ENCODE measurements around the gene PXDC1. TPM values are rescaled to one million over a fixed set of nuclear protein-coding genes. Genes with fewer than 3 reads are reported as not detected.

The PXDC1 gene
- total and polyA plus RNA-seq, 2 experiments from 2014 or later, result 1.2 to 1.8 TPM

DNA sequence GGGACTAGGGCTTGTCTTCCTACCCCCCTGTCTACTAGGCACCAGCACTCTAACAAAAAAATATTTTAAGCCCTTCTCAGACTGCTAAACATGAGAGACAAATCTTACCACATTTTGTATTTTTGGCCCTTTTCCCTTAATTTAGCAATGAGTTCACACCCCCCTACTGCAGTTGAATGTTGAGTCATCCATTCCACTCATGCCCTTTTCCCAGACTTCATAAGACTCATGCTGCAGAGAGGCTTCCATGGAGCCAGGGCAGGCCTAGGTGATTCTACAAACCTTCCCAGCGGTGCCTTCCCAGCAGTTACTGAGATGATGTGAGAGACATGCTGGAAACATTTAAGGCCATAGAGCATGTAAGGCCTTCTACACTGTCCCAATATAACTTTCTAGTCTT lies 53.9 kb downstream of the PXDC1 start (continued):
- TF ChIP-seq, protein P1, sequence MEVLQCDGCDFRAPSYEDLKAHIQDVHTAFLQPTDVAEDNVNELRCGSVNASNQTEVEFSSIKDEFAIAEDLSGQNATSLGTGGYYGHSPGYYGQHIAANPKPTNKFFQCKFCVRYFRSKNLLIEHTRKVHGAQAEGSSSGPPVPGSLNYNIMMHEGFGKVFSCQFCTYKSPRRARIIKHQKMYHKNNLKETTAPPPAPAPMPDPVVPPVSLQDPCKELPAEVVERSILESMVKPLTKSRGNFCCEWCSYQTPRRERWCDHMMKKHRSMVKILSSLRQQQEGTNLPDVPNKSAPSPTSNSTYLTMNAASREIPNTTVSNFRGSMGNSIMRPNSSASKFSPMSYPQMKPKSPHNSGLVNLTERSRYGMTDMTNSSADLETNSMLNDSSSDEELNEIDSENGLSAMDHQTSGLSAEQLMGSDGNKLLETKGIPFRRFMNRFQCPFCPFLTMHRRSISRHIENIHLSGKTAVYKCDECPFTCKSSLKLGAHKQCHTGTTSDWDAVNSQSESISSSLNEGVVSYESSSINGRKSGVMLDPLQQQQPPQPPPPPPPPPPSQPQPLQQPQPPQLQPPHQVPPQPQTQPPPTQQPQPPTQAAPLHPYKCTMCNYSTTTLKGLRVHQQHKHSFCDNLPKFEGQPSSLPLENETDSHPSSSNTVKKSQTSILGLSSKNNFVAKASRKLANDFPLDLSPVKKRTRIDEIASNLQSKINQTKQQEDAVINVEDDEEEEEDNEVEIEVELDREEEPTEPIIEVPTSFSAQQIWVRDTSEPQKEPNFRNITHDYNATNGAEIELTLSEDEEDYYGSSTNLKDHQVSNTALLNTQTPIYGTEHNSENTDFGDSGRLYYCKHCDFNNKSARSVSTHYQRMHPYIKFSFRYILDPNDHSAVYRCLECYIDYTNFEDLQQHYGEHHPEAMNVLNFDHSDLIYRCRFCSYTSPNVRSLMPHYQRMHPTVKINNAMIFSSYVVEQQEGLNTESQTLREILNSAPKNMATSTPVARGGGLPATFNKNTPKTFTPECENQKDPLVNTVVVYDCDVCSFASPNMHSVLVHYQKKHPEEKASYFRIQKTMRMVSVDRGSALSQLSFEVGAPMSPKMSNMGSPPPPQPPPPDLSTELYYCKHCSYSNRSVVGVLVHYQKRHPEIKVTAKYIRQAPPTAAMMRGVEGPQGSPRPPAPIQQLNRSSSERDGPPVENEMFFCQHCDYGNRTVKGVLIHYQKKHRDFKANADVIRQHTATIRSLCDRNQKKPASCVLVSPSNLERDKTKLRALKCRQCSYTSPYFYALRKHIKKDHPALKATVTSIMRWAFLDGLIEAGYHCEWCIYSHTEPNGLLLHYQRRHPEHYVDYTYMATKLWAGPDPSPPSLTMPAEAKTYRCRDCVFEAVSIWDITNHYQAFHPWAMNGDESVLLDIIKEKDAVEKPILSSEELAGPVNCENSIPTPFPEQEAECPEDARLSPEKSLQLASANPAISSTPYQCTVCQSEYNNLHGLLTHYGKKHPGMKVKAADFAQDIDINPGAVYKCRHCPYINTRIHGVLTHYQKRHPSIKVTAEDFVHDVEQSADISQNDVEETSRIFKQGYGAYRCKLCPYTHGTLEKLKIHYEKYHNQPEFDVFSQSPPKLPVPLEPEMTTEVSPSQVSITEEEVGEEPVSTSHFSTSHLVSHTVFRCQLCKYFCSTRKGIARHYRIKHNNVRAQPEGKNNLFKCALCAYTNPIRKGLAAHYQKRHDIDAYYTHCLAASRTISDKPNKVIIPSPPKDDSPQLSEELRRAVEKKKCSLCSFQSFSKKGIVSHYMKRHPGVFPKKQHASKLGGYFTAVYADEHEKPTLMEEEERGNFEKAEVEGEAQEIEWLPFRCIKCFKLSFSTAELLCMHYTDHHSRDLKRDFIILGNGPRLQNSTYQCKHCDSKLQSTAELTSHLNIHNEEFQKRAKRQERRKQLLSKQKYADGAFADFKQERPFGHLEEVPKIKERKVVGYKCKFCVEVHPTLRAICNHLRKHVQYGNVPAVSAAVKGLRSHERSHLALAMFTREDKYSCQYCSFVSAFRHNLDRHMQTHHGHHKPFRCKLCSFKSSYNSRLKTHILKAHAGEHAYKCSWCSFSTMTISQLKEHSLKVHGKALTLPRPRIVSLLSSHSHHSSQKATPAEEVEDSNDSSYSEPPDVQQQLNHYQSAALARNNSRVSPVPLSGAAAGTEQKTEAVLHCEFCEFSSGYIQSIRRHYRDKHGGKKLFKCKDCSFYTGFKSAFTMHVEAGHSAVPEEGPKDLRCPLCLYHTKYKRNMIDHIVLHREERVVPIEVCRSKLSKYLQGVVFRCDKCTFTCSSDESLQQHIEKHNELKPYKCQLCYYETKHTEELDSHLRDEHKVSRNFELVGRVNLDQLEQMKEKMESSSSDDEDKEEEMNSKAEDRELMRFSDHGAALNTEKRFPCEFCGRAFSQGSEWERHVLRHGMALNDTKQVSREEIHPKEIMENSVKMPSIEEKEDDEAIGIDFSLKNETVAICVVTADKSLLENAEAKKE (CRISPR knock-in tag; IDR thresholded peaks at IDR 0.05), result no peak
- TF ChIP-seq ZNF331 (CRISPR knock-in tag; IDR thresholded peaks at IDR 0.05; ENCODE audit: low read depth), result no peak
- TF ChIP-seq CREB1 (CRISPR knock-in tag; IDR thresholded peaks at IDR 0.05; ENCODE audit: low read depth), result no peak
- TF ChIP-seq, protein P2, sequence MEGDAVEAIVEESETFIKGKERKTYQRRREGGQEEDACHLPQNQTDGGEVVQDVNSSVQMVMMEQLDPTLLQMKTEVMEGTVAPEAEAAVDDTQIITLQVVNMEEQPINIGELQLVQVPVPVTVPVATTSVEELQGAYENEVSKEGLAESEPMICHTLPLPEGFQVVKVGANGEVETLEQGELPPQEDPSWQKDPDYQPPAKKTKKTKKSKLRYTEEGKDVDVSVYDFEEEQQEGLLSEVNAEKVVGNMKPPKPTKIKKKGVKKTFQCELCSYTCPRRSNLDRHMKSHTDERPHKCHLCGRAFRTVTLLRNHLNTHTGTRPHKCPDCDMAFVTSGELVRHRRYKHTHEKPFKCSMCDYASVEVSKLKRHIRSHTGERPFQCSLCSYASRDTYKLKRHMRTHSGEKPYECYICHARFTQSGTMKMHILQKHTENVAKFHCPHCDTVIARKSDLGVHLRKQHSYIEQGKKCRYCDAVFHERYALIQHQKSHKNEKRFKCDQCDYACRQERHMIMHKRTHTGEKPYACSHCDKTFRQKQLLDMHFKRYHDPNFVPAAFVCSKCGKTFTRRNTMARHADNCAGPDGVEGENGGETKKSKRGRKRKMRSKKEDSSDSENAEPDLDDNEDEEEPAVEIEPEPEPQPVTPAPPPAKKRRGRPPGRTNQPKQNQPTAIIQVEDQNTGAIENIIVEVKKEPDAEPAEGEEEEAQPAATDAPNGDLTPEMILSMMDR (conservative IDR thresholded peaks at IDR 0.05; ENCODE audit: low read depth in 2 of 2), result no peak
- no peak for TF ChIP-seq ZNF114 (CRISPR knock-in tag; IDR thresholded peaks at IDR 0.05)

DNA sequence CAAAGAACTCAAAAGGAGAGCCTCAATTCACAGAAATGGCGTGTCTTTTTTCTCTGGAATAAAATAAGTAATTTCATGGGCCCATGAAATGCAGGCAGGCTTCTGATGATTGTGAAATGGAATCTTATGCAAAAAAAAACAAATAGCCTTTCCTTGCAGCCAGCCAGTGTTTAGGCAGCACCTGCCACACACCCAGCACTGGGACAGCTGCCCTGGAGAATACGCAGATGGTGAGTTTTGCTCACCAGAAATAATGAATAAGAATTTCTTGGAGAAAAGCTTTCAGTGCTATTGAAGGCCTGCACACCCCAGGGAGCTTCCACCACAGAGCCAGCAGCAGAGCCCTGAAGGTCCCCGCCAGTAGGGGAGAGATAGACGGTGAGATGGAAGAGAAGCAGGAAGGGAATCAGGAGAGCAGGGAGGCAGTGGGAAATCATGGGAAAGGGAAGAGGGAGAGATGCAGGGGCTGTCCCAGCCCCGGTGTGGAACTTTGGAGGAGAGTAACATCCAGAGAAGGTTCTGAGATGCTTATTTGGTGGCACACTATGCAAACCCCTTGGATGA lies 54.9 kb downstream of the PXDC1 start:
- no peaks in the 10 kb centered on the region for H3F3A ChIP-seq (replicated peaks; ENCODE audit: low read depth)
- Mint-ChIP-seq H3K4me3 (no peak overlapping the region), H3K36me3 (ENCODE audit: low read depth) (peaks cover 17% of the 10 kb centered on the region), H3K4me1 (peaks cover 5% of the 10 kb centered on the region; the same call in 2 of the 3 replicates), H3K27ac (no peak overlapping the region), H3K27me3 (ENCODE audit: insufficient read depth, low read depth, poor library complexity) (no peaks in the 10 kb centered on the region), H3K9me3 (peaks cover 23% of the 10 kb centered on the region)
- 0 out of 2 replicates have a peak overlapping the region, but pooled peaks have one; percentile 23 for H2AFZ ChIP-seq
- DNase-seq (ENCODE audit: low spot score), result no peak
- H3K4me2 ChIP-seq, result no peak overlapping the region
- ATAC-seq, result peak; percentile 50
- no peak overlapping the region for H3K4me3 ChIP-seq
- no peaks in the 10 kb centered on the region for H3K4me1 ChIP-seq (ENCODE audit: insufficient read depth)
- H3K27ac ChIP-seq (ENCODE audit: low read depth), result no peak overlapping the region
- H4K20me1 ChIP-seq (replicated peaks; ENCODE audit: insufficient read depth), result no peaks in the 10 kb centered on the region
- H3K27me3 ChIP-seq (ENCODE audit: insufficient read depth), result no peaks in the 10 kb centered on the region
- no peaks in the 10 kb centered on the region for H3K79me2 ChIP-seq (replicated peaks; ENCODE audit: insufficient read depth)
- H3K9me2 ChIP-seq (ENCODE audit: insufficient read depth), result no peaks in the 10 kb centered on the region
- peaks cover 4% of the 10 kb centered on the region; the same call in 1 of the 2 replicates for H3K36me3 ChIP-seq (ENCODE audit: insufficient read depth)
- TF ChIP-seq, protein P3, sequence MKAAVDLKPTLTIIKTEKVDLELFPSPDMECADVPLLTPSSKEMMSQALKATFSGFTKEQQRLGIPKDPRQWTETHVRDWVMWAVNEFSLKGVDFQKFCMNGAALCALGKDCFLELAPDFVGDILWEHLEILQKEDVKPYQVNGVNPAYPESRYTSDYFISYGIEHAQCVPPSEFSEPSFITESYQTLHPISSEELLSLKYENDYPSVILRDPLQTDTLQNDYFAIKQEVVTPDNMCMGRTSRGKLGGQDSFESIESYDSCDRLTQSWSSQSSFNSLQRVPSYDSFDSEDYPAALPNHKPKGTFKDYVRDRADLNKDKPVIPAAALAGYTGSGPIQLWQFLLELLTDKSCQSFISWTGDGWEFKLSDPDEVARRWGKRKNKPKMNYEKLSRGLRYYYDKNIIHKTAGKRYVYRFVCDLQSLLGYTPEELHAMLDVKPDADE (IDR thresholded peaks at IDR 0.05), result no peak
- TF ChIP-seq EZH2 (IDR thresholded peaks at IDR 0.05; ENCODE audit: low read depth, unreplicated experiment), result no peak
- no peak for TF ChIP-seq ZNF114 (CRISPR knock-in tag; IDR thresholded peaks at IDR 0.05)
